HG02763 (cell line): ENCODE measurements around the gene GALNT2.

Experiments used
- ATAC-seq: cut with Tn5 transposase; IDR thresholded peaks from one replicate; pipeline ENCODE4 v1.9.1; 2021; ENCODE audit warnings: mild to moderate bottlenecking, moderate library complexity; ENCODE audit not compliant: unreplicated experiment

GALNT2 gene

GRCh38 chr1:230204842-230205241, 137.8 kb downstream of the GALNT2 start:
- ATAC-seq: no peak

- no peak for ATAC-seq
Observed at GRCh38 chr1:230205719-230206198, 138.7 kb downstream of the GALNT2 start.

GRCh38 chr1:230206207-230206606, 139.2 kb downstream of the GALNT2 start:
- no peak for ATAC-seq

- no peak for ATAC-seq
Observed at GRCh38 chr1:230206976-230207375, 139.9 kb downstream of the GALNT2 start.

GRCh38 chr1:230207598-230207997, 140.6 kb downstream of the GALNT2 start:
- ATAC-seq: no peak

GRCh38 chr1:230208619-230209261, 141.7 kb downstream of the GALNT2 start:
- peak; percentile 42 for ATAC-seq

- ATAC-seq: no peak
Observed at GRCh38 chr1:230210326-230210980, 143.4 kb downstream of the GALNT2 start.

GRCh38 chr1:230210981-230211336, 143.9 kb downstream of the GALNT2 start:
- ATAC-seq: no peak

- ATAC-seq: no peak
Observed at GRCh38 chr1:230211436-230212145, 144.6 kb downstream of the GALNT2 start.

- ATAC-seq: peak; percentile 29
Observed at GRCh38 chr1:230212405-230212936, 145.4 kb downstream of the GALNT2 start.

GRCh38 chr1:230215031-230215430, 148.0 kb downstream of the GALNT2 start:
- ATAC-seq: no peak

- no peak for ATAC-seq
Observed at GRCh38 chr1:230215529-230215928, 148.5 kb downstream of the GALNT2 start.

- no peak for ATAC-seq
Observed at GRCh38 chr1:230216896-230217295, 149.9 kb downstream of the GALNT2 start.

GRCh38 chr1:230218667-230219066, 151.6 kb downstream of the GALNT2 start:
- no peak for ATAC-seq

GRCh38 chr1:230219174-230220067, 152.4 kb downstream of the GALNT2 start:
- no peak for ATAC-seq

GRCh38 chr1:230220478-230220877, 153.4 kb downstream of the GALNT2 start:
- ATAC-seq: no peak

- no peak for ATAC-seq
Observed at GRCh38 chr1:230220907-230221306, 153.9 kb downstream of the GALNT2 start.

- no peak for ATAC-seq
Observed at GRCh38 chr1:230222678-230223077, 155.6 kb downstream of the GALNT2 start.

- no peak for ATAC-seq
Observed at GRCh38 chr1:230224101-230224960, 157.3 kb downstream of the GALNT2 start.
